H1 (cell line): ENCODE measurements around the gene POFUT2. TPM values are rescaled to one million over a fixed set of nuclear protein-coding genes. Genes with fewer than 3 reads are reported as not detected.
A peak's percentile ranks its signal among the peaks of the same experiment; 100 is the strongest.

Source experiments
- CTCF ChIA-PET: fragments of 300-600 bp; sonication (Branson Sonifier 250); formaldehyde crosslinking; loops from one replicate; lab custom pipeline; 2021; ENCODE audit not compliant: partially characterized antibody; lab: Charles Lee
- POLR2A ChIA-PET: fragments of 300-600 bp; sonication (Branson Sonifier 250); formaldehyde crosslinking; loops from one replicate; lab custom pipeline; 2021; ENCODE audit warnings: inconsistent platforms; ENCODE audit not compliant: partially characterized antibody; lab: Charles Lee
- DNase-seq, 2 experiments: peaks; one replicate each; pipeline versions ENCODE4 v3.0.0 to v3.0.0-alpha.2; 2010 to 2022; ENCODE audit warnings: low spot score in 2 of 2, low read depth in 1 of 2, mixed read lengths in 1 of 2
- FAIRE-seq: peaks from 2 replicates; lab custom pipeline; 2011; peaks lifted over from hg19 to GRCh38; lab: Jason Lieb, UNC
- H2AFZ ChIP-seq: 2 replicates; pipeline ENCODE4 v1.8.1; 2012; ENCODE audit warnings: low read length, inconsistent platforms
- H2AK5ac ChIP-seq: 2 replicates; pipeline ENCODE4 v1.6.1; 2013; ENCODE audit warnings: low read depth, low read length
- H2BK120ac ChIP-seq: replicated peaks from 2 replicates; pipeline ENCODE3; 2013; ENCODE audit warnings: low read depth, low read length, inconsistent platforms
- H2BK12ac ChIP-seq: 2 replicates; pipeline ENCODE4 v1.6.1; 2013; ENCODE audit warnings: low read depth, low read length
- H2BK15ac ChIP-seq: 2 replicates; pipeline ENCODE4 v1.6.1; 2013; ENCODE audit warnings: low read length
- H2BK20ac ChIP-seq: 2 replicates; pipeline ENCODE4 v1.6.1; 2013; ENCODE audit warnings: low read length
- H2BK5ac ChIP-seq: 2 replicates; pipeline ENCODE4 v1.6.1; 2013; ENCODE audit warnings: low read depth, low read length
- H3K14ac ChIP-seq: 2 replicates; pipeline ENCODE4 v1.6.1; 2013; ENCODE audit warnings: inconsistent platforms; ENCODE audit not compliant: insufficient read length
- H3K18ac ChIP-seq: 2 replicates; pipeline ENCODE4 v1.6.1; 2013; ENCODE audit warnings: low read length; ENCODE audit errors: extremely low read depth
- H3K23ac ChIP-seq: 2 replicates; pipeline ENCODE4 v1.6.1; 2013; ENCODE audit warnings: inconsistent platforms; ENCODE audit not compliant: insufficient read length
- H3K23me2 ChIP-seq: 2 replicates; pipeline ENCODE4 v1.6.1; 2013; ENCODE audit warnings: low read depth, low read length
- H3K27ac ChIP-seq: 2 replicates; pipeline ENCODE4 v1.6.1; 2011; ENCODE audit warnings: low read depth, low read length, inconsistent platforms
- H3K27me3 ChIP-seq, 4 experiments: replicated peaks in 1 of 4; 1 replicate in 1 of 4; 2 replicates in 3 of 4; pipeline versions ENCODE4 v1.6.1 to v1.8.1; 2011 to 2013; ENCODE audit warnings: low read length in 3 of 4, mild to moderate bottlenecking in 3 of 4, inconsistent platforms in 2 of 4, mixed read lengths in 2 of 4, moderate library complexity in 1 of 4; ENCODE audit not compliant: control insufficient read depth in 3 of 4, insufficient read depth in 3 of 4; ENCODE audit errors: extremely low read depth in 1 of 4
- H3K36me3 ChIP-seq, 4 experiments: 2 replicates each; pipeline versions ENCODE4 v1.6.1 to v1.8.1; 2011 to 2013; ENCODE audit warnings: mild to moderate bottlenecking in 4 of 4, low read length in 3 of 4, moderate library complexity in 2 of 4, control low read depth in 1 of 4, inconsistent platforms in 1 of 4; ENCODE audit not compliant: insufficient read depth in 4 of 4, control insufficient read depth in 2 of 4
- H3K4ac ChIP-seq: replicated peaks from 2 replicates; pipeline ENCODE3; 2013; ENCODE audit warnings: low read length, low read depth, mixed read lengths, inconsistent platforms; ENCODE audit not compliant: insufficient read length
- H3K4me1 ChIP-seq, 4 experiments: replicated peaks in 1 of 4; 1 replicate in 1 of 4; 2 replicates in 3 of 4; pipeline versions ENCODE4 v1.6.1 to v1.8.1; 2011 to 2013; ENCODE audit warnings: low read length in 3 of 4, inconsistent platforms in 2 of 4, mixed read lengths in 1 of 4; ENCODE audit not compliant: insufficient read depth in 4 of 4, control insufficient read depth in 3 of 4
- H3K4me2 ChIP-seq, 2 experiments: 2 replicates each; pipeline versions ENCODE4 v1.6.1 to v1.8.1; 2011 to 2013; ENCODE audit warnings: low read depth in 2 of 2, low read length in 2 of 2, control low read depth in 1 of 2, inconsistent platforms in 1 of 2, mild to moderate bottlenecking in 1 of 2; ENCODE audit not compliant: insufficient read depth in 1 of 2
- H3K4me3 ChIP-seq, 4 experiments: fragments of 200-600, 300-600 bp in 1 of 4; sonication (generic), shearing (Covaris generic), sonication (Bioruptor Twin) in 1 of 4; 2 replicates each; pipeline versions ENCODE4 v1.5.1 to v1.8.1; 2011 to 2016; ENCODE audit warnings: low read length in 4 of 4, low read depth in 3 of 4, control low read depth in 2 of 4, inconsistent platforms in 2 of 4, mild to moderate bottlenecking in 2 of 4, mixed read lengths in 1 of 4, moderate library complexity in 1 of 4; ENCODE audit not compliant: insufficient read depth in 2 of 4; ENCODE audit errors: extremely low read depth in 1 of 4
- H3K56ac ChIP-seq: replicated peaks from 2 replicates; pipeline ENCODE3; 2013; ENCODE audit warnings: low read depth, mild to moderate bottlenecking, mixed read lengths, low read length, inconsistent platforms; ENCODE audit not compliant: insufficient read length
- H3K79me1 ChIP-seq: 2 replicates; pipeline ENCODE4 v1.6.1; 2013; ENCODE audit warnings: low read depth, low read length, control low read depth
- H3K79me2 ChIP-seq, 2 experiments: 2 replicates each; pipeline versions ENCODE4 v1.6.1 to v1.8.1; 2012 to 2013; ENCODE audit warnings: low read length in 2 of 2, mild to moderate bottlenecking in 2 of 2, inconsistent platforms in 1 of 2; ENCODE audit not compliant: insufficient read depth in 2 of 2, control insufficient read depth in 1 of 2
- H3K9ac ChIP-seq, 4 experiments: replicated peaks in 1 of 4; 1 replicate in 1 of 4; 2 replicates in 3 of 4; pipeline versions ENCODE4 v1.6.1 to v1.8.1; 2011 to 2013; ENCODE audit warnings: low read depth in 3 of 4, low read length in 3 of 4, control low read depth in 2 of 4, mild to moderate bottlenecking in 2 of 4, moderate library complexity in 2 of 4, inconsistent platforms in 1 of 4; ENCODE audit errors: extremely low read depth in 1 of 4
- H3K9me3 ChIP-seq, 2 experiments: 2 replicates each; pipeline versions ENCODE4 v1.6.1 to v1.8.1; 2012 to 2013; ENCODE audit warnings: mild to moderate bottlenecking in 2 of 2, moderate library complexity in 2 of 2, control low read depth in 1 of 2, inconsistent platforms in 1 of 2, low read depth in 1 of 2, low read length in 1 of 2, mixed read lengths in 1 of 2; ENCODE audit not compliant: insufficient read depth in 2 of 2
- H4K20me1 ChIP-seq, 2 experiments: replicated peaks in 1 of 2; 2 replicates each; pipeline versions ENCODE3 to v1.8.1; 2011 to 2013; ENCODE audit warnings: inconsistent platforms in 2 of 2, low read length in 2 of 2, mild to moderate bottlenecking in 1 of 2; ENCODE audit not compliant: insufficient read depth in 2 of 2, control insufficient read depth in 1 of 2
- H4K5ac ChIP-seq: 2 replicates; pipeline ENCODE4 v1.6.1; 2013; ENCODE audit warnings: low read length, low read depth, mixed read lengths, inconsistent platforms; ENCODE audit not compliant: insufficient read length
- H4K8ac ChIP-seq: 2 replicates; pipeline ENCODE4 v1.8.0; 2013; ENCODE audit warnings: mild to moderate bottlenecking, moderate library complexity, low read length, inconsistent platforms; ENCODE audit not compliant: insufficient read depth; ENCODE audit errors: extremely low read depth
- H4K91ac ChIP-seq: replicated peaks from 2 replicates; pipeline ENCODE3; 2013; ENCODE audit warnings: low read length, mixed read lengths, inconsistent platforms; ENCODE audit not compliant: insufficient read length
- BCL11A ChIP-seq, 2 experiments: IDR thresholded peaks; one replicate each; pipeline ENCODE4 v1.6.1; 2011; ENCODE audit warnings: low read depth in 2 of 2, low read length in 2 of 2, mild to moderate bottlenecking in 2 of 2
- RFX5 ChIP-seq: IDR thresholded peaks from 2 replicates; pipeline ENCODE4 v1.6.1; 2011; ENCODE audit warnings: low read depth, low read length, improper control_type of control experiment, borderline replicate concordance
- WGBS, 2 experiments: shearing (Covaris generic) in 1 of 2; methylation state at CpG; one replicate each; pipeline versions ENCODE4 v1.1.6 to v1.1.7; 2013 to 2015; ENCODE audit warnings: low lambda C conversion rate in 2 of 2, mixed read lengths in 2 of 2, inconsistent platforms in 1 of 2, low coverage in 1 of 2, missing lambda C conversion rate in 1 of 2; ENCODE audit not compliant: insufficient replicate concordance in 2 of 2, insufficient coverage in 1 of 2, insufficient read length in 1 of 2; ENCODE audit errors: extremely low coverage in 1 of 2, missing lambda C conversion rate in 1 of 2; 5-methylcytosine and 5-hydroxymethylcytosine counted together
- polyA plus RNA-seq, 7 experiments: library from polyadenylated mRNA; depleted of rRNA in 3 of 7; stranded (reverse) in 5 of 7; unstranded in 2 of 7; fragments of >200 nt in 5 of 7; fragments of 200-250 nt in 2 of 7; gene quantifications; 1 replicate in 5 of 7; 2 replicates in 1 of 7; 4 replicates in 1 of 7; pipeline versions ENCODE4 v1.2.1 to v1.2.3, GENCODE V29; 2011 to 2013; ENCODE audit warnings: missing spikeins in 2 of 7, mixed read lengths in 2 of 7
- total RNA-seq: library from RNA; stranded (reverse); fragmentation: NEBNext Ultra II Directional; extraction: Animal tissue kit (Norgen Biotek cat#: 25700); gene quantifications from 2 replicates; pipeline ENCODE4 v1.2.1, GENCODE V29; 2021

The POFUT2 gene
- total and polyA plus RNA-seq, 2 of the 8 experiments (the other 6 are each of a cell fraction or from before 2014, with no cell fraction given), result 13.7 to 32.1 TPM

- no peak for DNase-seq
These were observed 67.6 kb downstream of the POFUT2 start for GRCh38 chr21:45220071-45220481.

More at GRCh38 chr21:45220071-45220481, 67.6 kb downstream of the POFUT2 start:
- Histone ChIP-seq H3K79me1 (no peaks in the 10 kb centered on the region), H3K36me3 (no peaks in the 10 kb centered on the region), H4K8ac (no peak overlapping the region), H4K5ac (no peak overlapping the region), H3K23me2 (no peaks in the 10 kb centered on the region), H2AFZ (no peak overlapping the region), H3K23ac (no peak overlapping the region), H3K4me2 (no peak overlapping the region), H3K4me1 (peaks cover 0 to 3% (median 0%) of the 10 kb centered on the region in 4 experiments; a peak in 1 of 7 replicates), H3K9ac (no peak overlapping the region), H3K79me2 (no peaks in the 10 kb centered on the region), H3K4me3 (no peak overlapping the region), H4K20me1 (no peaks in the 10 kb centered on the region), H3K9me3 (0 out of 4 replicates have a peak, but pooled peaks cover 0 to 3% of the 10 kb centered on the region in 2 experiments), H2BK12ac (peak overlapping the region; percentile 31; the same call in 1 of the 2 replicates), H2AK5ac (no peak overlapping the region), H3K56ac (no peak overlapping the region), H3K27ac (no peak overlapping the region), H3K18ac (no peak overlapping the region), H2BK120ac (no peak overlapping the region), H3K14ac (no peak overlapping the region), H2BK5ac (no peak overlapping the region; the same call in 1 of the 2 replicates), H2BK15ac (0 out of 2 replicates have a peak overlapping the region, but pooled peaks have one; percentile 32), H4K91ac (no peak overlapping the region), H2BK20ac (no peak overlapping the region), H3K27me3 (no peaks in the 10 kb centered on the region), H3K4ac (no peak overlapping the region)
- CTCF ChIA-PET, result interaction anchor here (2.0 kb wide), 1 partner anchor 83 kb away, joined by 8 read pairs; no protein-coding TSS in a partner anchor
- TF ChIP-seq RFX5 (no peak), BCL11A (IDR thresholded peaks at IDR 0.05; ENCODE audit: low read depth in 2 of 2, low read length in 2 of 2) (no peak)
- 81% methylated on average over 4 of the region's 4 CpGs; no CpG with 5 or more reads in 1 of the 2 experiments for WGBS, 2 experiments
- no peak for FAIRE-seq
- POLR2A ChIA-PET, result no interaction called here
